Muscle layer of duodenum (tissue), 2 donors: ENCODE results near the gene ALOX5.

Experiments
- H3K27ac ChIP-seq: one replicate; pipeline ENCODE4 v1.7.0; 2013; ENCODE audit warnings: mild to moderate bottlenecking, low read length
- H3K27me3 ChIP-seq: one replicate; pipeline ENCODE4 v1.7.0; 2013; ENCODE audit warnings: low read depth, mild to moderate bottlenecking, control low read depth, low read length
- H3K36me3 ChIP-seq, 2 donors: one replicate each; pipeline ENCODE4 v1.7.0; 2013; ENCODE audit warnings: low read length in 2 of 2, control low read depth in 1 of 2, mild to moderate bottlenecking in 1 of 2; ENCODE audit not compliant: insufficient read depth in 2 of 2, control insufficient read depth in 1 of 2
- H3K4me1 ChIP-seq, 2 donors: one replicate each; pipeline ENCODE4 v1.7.0; 2013; ENCODE audit warnings: low read length in 2 of 2, mild to moderate bottlenecking in 2 of 2, control low read depth in 1 of 2, moderate library complexity in 1 of 2; ENCODE audit not compliant: insufficient read depth in 2 of 2, control insufficient read depth in 1 of 2
- H3K4me3 ChIP-seq, 2 donors: one replicate each; pipeline ENCODE4 v1.7.0; 2013; ENCODE audit warnings: low read length in 2 of 2, low read depth in 1 of 2, mild to moderate bottlenecking in 1 of 2
- H3K9me3 ChIP-seq, 2 donors: one replicate each; pipeline ENCODE4 v1.7.0; 2013; ENCODE audit warnings: low read length in 2 of 2, control low read depth in 1 of 2, mild to moderate bottlenecking in 1 of 2; ENCODE audit not compliant: control insufficient read depth in 1 of 2
- donor health status: healthy.

Gene ALOX5

GRCh38 chr10:45420453-45421192 is 46.6 kb downstream of the ALOX5 start:
- H3K9me3 ChIP-seq: no peaks in the 10 kb centered on the region
- peak overlapping the region; percentile 75 for H3K27ac ChIP-seq
- no peaks in the 10 kb centered on the region for H3K36me3 ChIP-seq
- no peak overlapping the region for H3K4me3 ChIP-seq
- H3K4me1 ChIP-seq: peaks cover 0 to 13% of the 10 kb centered on the region in 2 donors
- H3K27me3 ChIP-seq: no peaks in the 10 kb centered on the region

GRCh38 chr10:45421221-45422097 is 47.4 kb downstream of the ALOX5 start:
- H3K27me3 ChIP-seq: no peaks in the 10 kb centered on the region
- no peak overlapping the region for H3K27ac ChIP-seq
- no peaks in the 10 kb centered on the region for H3K36me3 ChIP-seq
- H3K9me3 ChIP-seq: no peaks in the 10 kb centered on the region
- no peak overlapping the region for H3K4me3 ChIP-seq
- H3K4me1 ChIP-seq: peaks cover 0 to 13% of the 10 kb centered on the region in 2 donors

- Histone ChIP-seq H3K27ac (no peak overlapping the region), H3K36me3 (no peaks in the 10 kb centered on the region), H3K9me3 (no peaks in the 10 kb centered on the region), H3K27me3 (no peaks in the 10 kb centered on the region), H3K4me3 (no peak overlapping the region), H3K4me1 (peaks cover 0 to 13% of the 10 kb centered on the region in 2 donors)
These were observed 48.3 kb downstream of the ALOX5 start for GRCh38 chr10:45422207-45422865.

- Histone ChIP-seq H3K4me1 (peaks cover 0 to 13% of the 10 kb centered on the region in 2 donors), H3K27ac (no peak overlapping the region), H3K36me3 (no peaks in the 10 kb centered on the region)
These were observed 49.0 kb downstream of the ALOX5 start for GRCh38 chr10:45422866-45423659.

GRCh38 chr10:45423976-45424499 is 50.0 kb downstream of the ALOX5 start:
- Histone ChIP-seq H3K9me3 (no peaks in the 10 kb centered on the region), H3K4me3 (no peak overlapping the region), H3K27ac (no peak overlapping the region), H3K36me3 (no peaks in the 10 kb centered on the region), H3K27me3 (peaks cover 2% of the 10 kb centered on the region), H3K4me1 (peaks cover 0 to 13% of the 10 kb centered on the region in 2 donors)

More at GRCh38 chr10:45422866-45423659, 49.0 kb downstream of the ALOX5 start:
- Histone ChIP-seq H3K27me3 (no peaks in the 10 kb centered on the region), H3K4me3 (no peak overlapping the region), H3K9me3 (no peaks in the 10 kb centered on the region)

- Histone ChIP-seq H3K9me3 (no peaks in the 10 kb centered on the region), H3K36me3 (no peaks in the 10 kb centered on the region), H3K27me3 (peaks cover 3% of the 10 kb centered on the region), H3K4me3 (no peak overlapping the region), H3K4me1 (peaks cover 0 to 13% of the 10 kb centered on the region in 2 donors), H3K27ac (no peak overlapping the region)
These were observed 50.8 kb downstream of the ALOX5 start for GRCh38 chr10:45424668-45425404.

- Histone ChIP-seq H3K4me1 (peaks cover 0 to 3% of the 10 kb centered on the region in 2 donors), H3K27me3 (peaks cover 3% of the 10 kb centered on the region), H3K36me3 (no peaks in the 10 kb centered on the region), H3K4me3 (no peak overlapping the region), H3K9me3 (no peaks in the 10 kb centered on the region), H3K27ac (no peak overlapping the region)
These were observed 51.9 kb downstream of the ALOX5 start for GRCh38 chr10:45425621-45426563.

- H3K4me3 ChIP-seq: peak overlapping the region in 1 of 2 donors; percentile 8
- H3K27ac ChIP-seq: no peak overlapping the region
- no peaks in the 10 kb centered on the region for H3K36me3 ChIP-seq
- peaks cover 3% of the 10 kb centered on the region for H3K27me3 ChIP-seq
- no peaks in the 10 kb centered on the region for H3K4me1 ChIP-seq
- H3K9me3 ChIP-seq: no peaks in the 10 kb centered on the region
These were observed 53.4 kb downstream of the ALOX5 start for GRCh38 chr10:45427262-45427969.

- Histone ChIP-seq H3K9me3 (no peaks in the 10 kb centered on the region), H3K27me3 (peaks cover 3% of the 10 kb centered on the region), H3K36me3 (no peaks in the 10 kb centered on the region), H3K27ac (no peak overlapping the region), H3K4me3 (peak overlapping the region in 1 of 2 donors; percentile 8), H3K4me1 (no peaks in the 10 kb centered on the region)
These were observed 54.0 kb downstream of the ALOX5 start for GRCh38 chr10:45427970-45428366.
